ENCODE results near the gene FDCSP.
A peak's percentile ranks its signal among the peaks of the same experiment; 100 is the strongest.
"Not testable (repeated sequence)": the region's sequence is repeated elsewhere in the genome, so short reads cannot be mapped to it uniquely, and the experiment has no call there.

Gene FDCSP

DNA sequence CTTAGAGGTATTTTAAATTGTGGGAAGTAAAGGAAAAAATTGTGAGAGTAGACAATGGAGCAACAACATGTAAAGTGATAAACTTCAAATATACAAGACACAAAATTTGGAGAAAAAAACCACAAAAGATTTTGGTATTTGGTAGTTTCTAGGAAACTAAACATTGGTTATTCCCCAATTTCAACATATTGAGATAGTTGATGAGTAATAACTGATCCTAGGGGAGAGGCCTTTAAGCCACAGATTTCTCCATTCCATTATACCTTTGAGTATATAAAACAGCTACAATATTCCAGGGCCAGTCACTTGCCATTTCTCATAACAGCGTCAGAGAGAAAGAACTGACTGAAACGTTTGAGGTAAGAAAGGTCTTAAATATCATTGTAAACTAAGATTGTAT lies at the start of gene FDCSP:
FDCSP (plus strand) TSS at position 301 of the 400 bp plus-strand sequence. CDS start 5,071 bp downstream, outside the sequence.
- DNase-seq (ENCODE audit: low spot score): no peak

DNA sequence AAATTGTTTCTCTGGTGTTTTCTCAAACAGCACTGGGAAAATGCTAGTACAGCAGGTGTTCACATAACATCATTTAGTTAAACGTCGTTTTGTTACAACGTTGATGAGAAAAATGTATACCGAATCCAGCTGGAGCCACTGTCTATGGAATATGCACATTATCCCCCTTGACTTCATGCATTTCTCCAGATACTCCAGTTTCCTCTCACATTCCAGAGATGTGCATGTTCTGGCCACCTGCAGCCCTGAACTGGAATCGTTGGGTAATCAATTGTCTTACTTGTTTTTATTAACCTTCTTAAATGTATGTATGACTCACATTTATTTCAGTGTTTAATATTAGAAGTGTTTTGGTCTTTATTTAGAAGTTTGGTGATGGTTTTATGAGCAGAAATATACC lies 48.8 kb upstream of the FDCSP start:
- no peak for DNase-seq (ENCODE audit: low spot score)

DNA sequence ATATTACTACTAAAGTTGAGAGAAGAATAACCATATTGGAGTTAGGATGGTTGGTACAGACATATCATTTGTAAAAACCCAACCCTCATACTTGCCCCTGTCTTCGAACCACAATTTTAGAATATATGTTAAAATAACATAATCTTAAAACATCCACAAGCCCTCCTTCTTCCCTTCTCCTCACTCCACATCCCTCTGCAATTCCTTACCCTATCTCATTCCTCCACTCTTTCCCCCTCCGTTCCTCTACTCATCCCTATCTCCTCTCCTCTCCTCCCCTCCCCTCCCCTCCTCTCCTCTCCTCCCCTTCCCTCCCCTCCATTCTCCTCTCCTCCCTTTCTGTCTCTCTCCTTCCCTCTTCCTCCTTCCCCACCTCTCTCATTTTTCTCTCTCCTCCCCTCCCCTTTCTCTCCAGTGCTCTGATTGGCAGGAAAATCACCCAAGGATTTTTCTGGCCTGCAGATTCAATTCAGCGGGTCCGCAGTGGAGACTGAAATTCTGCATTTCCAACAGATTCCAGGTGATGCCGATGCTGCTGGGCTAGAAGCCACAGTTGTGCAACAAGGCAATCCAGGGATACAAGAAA lies 47.8 kb upstream of the FDCSP start:
- DNase-seq (ENCODE audit: low spot score): no peak

DNA sequence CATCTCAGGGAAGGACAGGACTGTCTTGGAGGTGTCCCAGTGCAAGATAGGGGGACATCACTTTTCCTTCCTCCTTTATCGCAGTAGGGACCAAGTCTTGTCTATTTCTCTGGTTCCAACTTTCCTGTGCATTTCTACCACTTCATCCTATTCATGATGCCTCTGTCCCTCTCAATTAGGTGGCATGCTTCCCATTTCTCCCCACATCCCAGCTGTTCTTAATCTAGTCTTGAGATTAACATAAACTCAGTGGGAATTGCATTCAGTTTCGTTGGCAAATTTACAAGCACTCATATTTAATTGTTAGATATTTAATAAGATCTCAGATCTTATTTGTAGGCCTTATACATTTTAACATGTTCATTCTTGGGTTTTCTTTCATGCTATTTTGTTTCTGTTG lies 46.1 kb upstream of the FDCSP start:
- no peak for DNase-seq (ENCODE audit: low spot score)

DNA sequence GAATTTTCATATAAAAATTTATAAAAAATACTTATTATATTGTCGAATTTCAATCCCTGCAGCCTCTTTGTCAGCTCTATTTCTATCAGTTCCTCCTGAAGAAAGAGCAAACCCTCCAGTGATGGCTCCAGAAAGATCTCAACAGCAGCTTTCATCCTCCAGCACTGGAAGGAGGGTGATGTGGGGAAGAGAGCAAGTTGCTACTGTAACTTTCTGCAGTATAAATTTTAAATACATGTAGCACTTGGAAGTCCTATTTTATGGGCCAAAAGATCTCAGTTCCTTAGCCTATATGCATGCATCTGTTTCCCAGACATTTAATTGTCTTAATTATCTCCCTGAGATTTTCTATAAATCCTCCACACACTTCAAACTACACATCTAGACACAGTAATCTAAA lies 44.1 kb upstream of the FDCSP start:
- DNase-seq (ENCODE audit: low spot score): no peak

DNA sequence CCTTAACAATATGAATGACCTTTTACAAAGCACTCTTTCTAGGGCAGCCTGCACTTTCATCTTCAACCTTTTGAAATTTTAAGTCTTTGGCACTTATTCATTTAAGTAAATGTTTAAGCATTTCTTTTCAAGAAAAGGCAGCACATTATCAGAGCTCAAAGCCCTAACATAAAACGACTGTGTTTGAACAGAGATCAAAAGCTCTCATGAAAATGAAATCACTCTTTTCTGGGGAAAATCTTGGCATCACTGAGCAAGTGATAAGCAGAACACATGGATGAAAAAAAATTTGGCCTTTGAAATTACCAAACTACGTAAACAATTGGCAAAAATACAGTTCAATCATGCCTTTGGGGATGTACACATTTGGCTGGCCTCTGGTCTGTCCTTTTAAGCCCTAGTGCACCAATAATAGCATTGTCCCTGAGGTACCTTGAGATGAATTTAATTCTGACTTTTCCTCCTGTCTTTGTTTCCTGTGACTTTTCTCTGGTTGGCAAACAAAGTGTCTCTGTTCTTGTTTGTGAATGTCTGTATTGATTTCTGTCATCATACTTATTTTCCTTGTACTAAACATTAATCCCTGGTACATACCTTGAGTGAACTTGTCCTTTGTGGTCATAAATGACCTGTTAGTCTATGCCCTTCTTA lies 43.3 kb upstream of the FDCSP start:
- no peak for DNase-seq (ENCODE audit: low spot score)

DNA sequence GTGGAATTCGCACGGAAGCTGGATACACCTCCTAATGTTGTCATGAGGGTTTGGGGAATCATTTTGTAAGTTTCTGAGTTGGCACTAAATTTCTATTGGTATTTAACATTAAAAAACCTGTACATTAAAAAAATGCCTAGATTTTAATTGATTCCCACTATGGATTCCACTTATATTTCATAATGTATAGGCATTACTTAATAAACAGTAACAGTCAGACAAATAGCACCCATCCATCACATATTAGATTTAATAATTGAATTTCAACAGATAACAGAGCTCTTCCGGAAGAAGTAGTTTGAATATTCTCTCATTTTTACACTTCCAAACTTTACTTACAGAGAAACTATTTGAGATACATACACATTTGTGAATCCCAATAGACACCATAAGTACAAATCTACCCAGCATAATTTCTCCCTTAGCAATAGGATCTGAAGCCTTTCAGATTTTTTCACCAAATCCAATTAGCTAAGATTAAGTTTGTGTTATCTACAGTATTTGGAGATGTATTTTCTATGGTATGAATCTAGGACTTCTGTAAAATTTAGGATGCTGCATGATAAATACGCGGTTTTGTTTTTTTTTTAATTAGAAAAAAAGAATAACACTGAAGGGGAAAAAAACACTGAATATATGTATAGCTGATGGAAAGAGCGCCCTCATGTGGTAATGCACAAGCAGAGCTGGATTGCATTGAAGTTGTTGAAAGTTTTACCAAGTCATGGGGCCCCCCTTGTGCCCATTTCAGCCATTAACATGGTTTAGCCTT lies 42.6 kb upstream of the FDCSP start:
- DNase-seq (ENCODE audit: low spot score): peak; percentile 3

DNA sequence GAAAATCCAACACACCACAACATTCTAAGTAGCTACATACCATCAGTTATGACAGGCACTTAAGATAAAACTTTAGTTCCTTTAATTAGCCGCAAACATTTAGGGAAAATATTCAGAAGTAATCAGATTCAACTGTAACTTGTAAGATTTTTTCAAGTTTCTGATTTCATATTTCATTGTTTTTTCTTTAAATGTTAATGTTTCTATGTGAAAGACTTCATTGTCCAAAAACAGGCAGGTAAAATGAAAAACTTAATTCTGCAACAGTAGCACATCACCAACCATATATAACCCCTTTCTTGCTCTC lies 42.0 kb upstream of the FDCSP start:
- no peak for DNase-seq (ENCODE audit: low spot score)

DNA sequence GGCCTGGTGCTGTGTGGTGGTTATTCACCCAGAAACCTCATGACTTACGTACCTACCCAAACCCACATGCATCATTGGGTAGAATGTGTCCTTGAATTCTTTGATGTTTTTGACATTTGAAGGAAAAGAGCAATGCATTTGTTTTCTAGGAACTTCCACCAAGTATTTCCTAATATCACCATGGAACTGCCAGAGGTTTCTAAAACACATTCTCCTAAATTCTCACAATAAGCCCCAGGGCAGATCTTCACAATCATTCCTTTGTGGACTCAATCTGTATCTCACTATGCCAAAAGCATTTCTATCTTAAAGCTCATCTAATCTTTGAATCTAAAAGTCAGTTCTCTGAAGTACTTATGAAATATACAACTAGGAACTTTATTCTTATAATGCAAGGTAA lies 38.7 kb upstream of the FDCSP start:
- DNase-seq (ENCODE audit: low spot score): no peak

DNA sequence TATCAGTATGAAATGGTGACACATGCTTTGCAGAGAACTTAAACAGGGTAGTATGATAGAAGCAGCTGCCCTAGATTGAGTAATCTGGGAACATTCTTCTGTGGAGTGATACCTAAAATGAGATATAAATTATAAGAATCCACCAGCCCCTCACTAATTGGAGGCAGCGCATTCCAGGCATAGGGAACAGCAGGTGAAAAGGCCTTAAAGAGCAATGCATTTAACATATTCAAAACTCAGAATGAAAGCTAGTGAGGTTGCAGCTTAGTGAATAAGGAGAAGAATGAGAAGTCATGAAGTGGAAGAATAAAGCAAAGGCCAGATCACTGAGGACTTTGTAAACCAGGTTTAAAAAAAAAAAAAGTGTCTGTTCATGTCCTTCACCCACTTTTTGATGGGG lies 35.3 kb upstream of the FDCSP start:
- DNase-seq (ENCODE audit: low spot score): no peak

DNA sequence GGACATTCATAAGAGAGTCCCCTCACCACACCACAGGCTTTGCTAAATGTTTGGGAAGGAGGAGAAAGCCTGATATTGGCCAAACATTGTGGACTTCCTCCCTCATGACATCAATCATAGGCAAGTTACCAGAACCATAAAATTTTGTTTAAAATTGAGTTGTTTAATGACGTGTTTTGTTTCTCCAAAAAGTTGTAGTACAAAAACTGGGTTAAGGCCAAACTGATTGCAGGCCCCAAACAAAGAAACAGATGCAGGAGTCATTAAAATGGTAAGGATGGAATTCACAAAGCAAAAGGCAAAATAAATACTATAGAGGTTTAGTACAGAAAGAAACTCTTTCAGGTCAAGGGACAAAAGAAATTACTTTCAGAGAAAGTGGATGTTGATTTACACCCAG lies 34.3 kb upstream of the FDCSP start:
- no peak for DNase-seq (ENCODE audit: low spot score)

DNA sequence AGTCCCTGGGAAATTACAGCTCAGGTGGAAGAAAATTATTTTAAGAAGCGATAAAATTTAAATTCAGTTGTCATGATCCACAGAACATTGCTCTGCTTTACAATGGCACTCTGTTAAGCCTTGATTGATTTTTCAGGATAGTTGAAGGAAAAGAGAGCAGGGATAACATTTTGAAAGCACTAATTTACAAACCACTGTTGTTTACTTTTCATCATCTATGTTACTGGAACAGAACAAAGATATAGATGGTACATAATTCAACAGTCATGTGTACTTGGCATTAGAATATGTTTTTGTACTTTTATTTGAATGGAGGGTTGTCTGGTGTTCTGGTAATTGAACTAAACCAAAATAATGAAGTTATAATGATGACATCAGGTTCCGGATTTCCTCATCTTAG lies 33.0 kb upstream of the FDCSP start:
- no peak for DNase-seq (ENCODE audit: low spot score)

DNA sequence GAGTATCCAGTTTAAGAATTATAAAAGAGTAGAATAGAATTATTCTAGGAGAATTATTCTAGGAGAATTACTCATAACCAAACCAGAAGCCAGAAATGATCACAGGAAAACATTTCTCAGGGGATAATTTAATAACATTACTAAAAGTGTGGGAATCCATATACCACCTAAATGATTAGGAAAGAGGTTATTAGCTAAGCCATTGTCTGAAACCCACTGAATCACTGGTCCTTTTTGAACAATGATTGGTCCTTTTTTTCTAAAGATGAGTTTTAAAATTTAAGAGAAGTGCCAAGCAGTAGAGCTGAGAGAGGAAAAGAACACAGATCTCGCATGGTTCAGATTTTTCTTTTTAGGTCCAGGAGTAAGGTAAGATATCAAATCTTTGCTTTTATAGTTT lies 30.5 kb upstream of the FDCSP start, which contains the start of gene ODAM:
ODAM (plus strand) TSS at position 301 of the 400 bp plus-strand sequence. CDS start 819 bp downstream, outside the sequence.
- no peak for DNase-seq (ENCODE audit: low spot score)

DNA sequence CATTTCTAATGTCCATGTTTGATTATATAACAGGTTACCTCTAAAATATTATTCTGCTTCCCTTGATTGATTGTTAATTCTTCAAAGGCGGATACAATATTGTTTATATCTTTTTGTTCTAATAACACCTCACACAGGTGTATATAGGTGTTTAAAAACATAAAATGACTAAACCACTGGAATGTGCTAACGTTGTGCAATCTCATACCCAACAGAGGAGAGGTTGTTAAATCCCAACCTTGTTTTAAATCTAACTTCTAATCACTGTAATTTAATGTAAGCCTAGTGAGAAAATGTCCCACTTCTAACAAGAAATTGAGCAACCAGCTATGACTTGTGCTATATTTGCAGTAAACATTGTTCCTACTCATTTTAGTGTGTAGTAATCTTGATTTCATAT lies 29.1 kb upstream of the FDCSP start:
- DNase-seq (ENCODE audit: low spot score): no peak

DNA sequence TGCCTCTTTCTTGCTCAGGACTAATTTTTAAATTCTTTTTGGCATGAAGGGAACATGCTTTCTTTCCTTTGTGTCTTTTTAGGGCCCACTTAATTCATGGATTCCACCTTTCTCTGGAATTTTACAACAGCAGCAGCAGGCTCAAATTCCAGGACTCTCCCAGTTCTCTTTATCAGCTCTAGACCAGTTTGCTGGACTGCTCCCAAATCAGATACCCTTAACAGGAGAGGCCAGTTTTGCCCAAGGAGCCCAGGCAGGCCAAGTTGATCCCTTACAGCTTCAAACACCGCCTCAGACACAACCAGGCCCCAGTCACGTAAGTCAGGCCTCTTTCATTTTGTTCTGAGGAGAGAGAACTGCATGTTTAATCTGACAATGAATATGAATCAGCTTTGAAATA lies 28.1 kb upstream of the FDCSP start:
- DNase-seq (ENCODE audit: low spot score): no peak

DNA sequence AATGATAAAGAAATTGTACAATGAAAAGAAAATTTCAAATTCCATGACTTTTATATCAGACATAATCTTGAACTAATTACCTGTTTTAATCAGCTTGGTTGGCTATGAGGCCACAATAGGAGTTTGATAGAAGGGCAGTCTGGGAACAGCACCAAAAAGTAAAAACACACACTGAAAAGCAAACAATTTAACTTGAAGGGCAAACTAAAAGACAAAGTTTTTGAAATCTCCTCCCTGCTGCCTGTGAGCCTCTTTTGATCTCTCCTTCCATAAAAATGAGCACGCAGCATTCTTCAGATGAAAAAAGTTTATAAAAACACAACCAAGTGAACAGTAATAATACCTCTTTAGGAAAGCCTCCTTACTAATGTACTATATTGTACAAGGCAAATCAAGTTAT lies 22.3 kb upstream of the FDCSP start:
- DNase-seq (ENCODE audit: low spot score): no peak

DNA sequence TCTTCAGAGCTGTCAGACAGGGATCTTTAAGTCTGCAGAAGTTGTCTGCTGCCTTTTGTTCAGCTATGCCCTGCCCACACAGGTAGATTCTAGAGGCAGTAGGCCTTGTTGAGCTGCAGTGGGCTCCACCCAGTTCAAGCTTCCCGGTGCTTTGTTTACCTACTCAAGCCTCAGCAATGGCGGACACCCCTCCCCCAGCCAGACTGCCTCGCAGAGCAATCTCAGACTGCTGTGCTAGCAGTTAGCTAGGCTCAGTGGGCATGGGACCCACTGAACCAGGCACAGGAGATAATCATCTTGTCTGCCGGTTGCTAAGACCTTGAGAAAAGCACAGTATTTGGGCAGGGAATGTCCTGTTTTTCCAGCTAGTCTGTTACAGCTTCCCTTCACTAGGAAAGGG lies 13.2 kb upstream of the FDCSP start:
- DNase-seq (ENCODE audit: low spot score): not testable (repeated sequence)

DNA sequence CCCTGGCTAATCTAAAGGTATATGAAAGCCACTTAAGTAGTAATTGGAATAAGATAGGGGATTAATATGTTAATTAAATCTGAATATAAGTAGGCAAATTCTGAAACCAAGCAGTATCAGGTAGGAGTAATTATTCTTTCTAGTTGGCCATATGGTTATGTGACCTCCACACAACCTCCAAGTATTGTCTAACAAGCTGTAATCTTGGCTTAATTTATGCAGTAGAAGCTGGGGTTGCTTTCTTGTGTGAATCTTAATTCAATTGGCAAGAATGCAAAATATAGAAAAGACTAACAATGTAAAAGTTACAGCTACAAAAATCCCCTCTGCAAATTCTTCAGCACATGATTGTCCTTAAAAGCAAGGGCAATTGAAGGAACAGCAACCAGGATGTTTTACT lies 9.8 kb upstream of the FDCSP start:
- not testable (repeated sequence) for DNase-seq (ENCODE audit: low spot score)

DNA sequence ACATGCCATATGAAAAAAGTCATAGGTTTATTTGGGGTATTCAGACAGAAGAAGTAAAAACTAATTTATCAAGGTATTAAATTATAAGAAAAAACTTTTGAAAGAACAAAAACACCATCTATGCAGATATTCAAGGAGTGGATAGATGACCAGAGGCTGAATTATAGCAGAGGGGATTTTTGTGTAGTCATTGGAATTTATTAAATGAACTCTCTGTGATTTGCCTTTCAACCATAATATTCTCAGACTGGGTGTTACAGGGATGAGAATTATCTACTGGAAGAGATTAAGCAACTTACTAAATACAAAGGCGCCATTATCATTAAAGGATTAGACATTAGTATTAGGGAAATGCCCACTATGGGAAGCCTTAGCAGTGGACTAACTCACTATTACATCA lies 9.4 kb upstream of the FDCSP start:
- DNase-seq (ENCODE audit: low spot score): not testable (repeated sequence)

DNA sequence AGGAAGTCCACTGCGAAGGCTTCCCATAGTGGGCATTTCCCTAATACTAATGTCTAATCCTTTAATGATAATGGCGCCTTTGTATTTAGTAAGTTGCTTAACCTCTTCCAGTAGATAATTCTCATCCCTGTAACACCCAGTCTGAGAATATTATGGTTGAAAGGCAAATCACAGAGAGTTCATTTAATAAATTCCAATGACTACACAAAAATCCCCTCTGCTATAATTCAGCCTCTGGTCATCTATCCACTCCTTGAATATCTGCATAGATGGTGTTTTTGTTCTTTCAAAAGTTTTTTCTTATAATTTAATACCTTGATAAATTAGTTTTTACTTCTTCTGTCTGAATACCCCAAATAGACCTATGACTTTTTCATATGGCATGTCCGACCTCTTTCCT lies 4.5 kb upstream of the FDCSP start:
- DNase-seq (ENCODE audit: low spot score): not testable (repeated sequence)

DNA sequence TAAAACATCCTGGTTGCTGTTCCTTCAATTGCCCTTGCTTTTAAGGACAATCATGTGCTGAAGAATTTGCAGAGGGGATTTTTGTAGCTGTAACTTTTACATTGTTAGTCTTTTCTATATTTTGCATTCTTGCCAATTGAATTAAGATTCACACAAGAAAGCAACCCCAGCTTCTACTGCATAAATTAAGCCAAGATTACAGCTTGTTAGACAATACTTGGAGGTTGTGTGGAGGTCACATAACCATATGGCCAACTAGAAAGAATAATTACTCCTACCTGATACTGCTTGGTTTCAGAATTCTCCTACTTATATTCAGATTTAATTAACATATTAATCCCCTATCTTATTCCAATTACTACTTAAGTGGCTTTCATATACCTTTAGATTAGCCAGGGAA lies 4.1 kb upstream of the FDCSP start:
- not testable (repeated sequence) for DNase-seq (ENCODE audit: low spot score)

DNA sequence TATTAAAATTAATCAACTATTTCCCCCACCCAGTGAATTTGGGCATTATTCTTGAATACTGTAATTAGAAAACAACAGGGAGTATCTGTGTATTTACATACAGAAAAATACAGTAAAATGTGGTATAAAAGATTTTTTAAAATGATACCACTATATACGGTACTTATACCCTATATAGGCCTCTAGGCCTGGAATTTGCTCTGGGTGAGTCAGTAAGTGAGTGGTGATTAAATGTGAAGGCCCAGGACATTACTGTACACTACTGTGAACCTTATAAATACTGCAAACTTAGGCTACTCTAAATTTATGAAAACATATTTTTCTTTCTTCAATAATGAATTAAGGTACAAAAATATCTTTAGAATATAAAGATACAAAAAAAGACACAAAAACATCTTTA lies 10.2 kb downstream of the FDCSP start:
- no peak for DNase-seq (ENCODE audit: low spot score)

DNA sequence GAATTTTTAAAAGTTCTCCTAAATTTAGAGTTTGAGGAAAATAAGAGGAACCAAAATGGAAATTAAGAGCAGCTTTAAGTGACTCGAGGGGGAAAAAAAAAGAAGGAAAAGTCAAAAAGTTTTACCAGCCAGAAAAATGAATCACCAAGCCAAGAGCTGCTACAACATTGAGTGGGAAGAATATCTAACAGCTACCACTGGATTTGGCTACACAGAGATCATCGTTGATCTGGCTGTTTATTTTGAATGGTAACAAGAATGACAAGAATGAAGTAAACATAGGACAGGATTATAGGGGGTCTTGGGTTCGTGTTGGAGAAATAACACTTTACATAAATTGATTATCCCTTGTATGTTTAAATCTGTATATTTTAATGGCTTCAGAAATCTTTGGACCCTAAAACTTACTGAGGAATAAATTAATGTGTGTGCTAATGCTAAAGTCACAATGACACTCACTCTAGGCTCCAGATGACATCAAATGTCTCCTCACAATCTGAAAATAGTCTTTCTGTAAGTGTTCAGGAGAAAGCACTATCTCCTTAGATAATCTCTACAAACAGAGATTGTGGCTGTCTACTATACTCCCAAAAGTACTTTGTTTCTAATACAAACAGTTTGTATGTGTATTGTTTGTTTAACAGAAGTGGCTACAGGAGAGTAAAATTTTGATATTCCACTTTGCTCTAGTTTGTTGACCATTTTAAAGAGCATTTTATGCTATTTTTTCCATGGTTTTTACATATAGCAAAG lies 13.4 kb downstream of the FDCSP start:
- no peak for DNase-seq (ENCODE audit: low spot score)

Measured in AG08396 (cell line).